Ramos (cell line): ENCODE results near the gene LILRA5.
"Not testable (repeated sequence)": the region's sequence is repeated elsewhere in the genome, so short reads cannot be mapped to it uniquely, and the experiment has no call there.

ENCODE experiments used
- in situ Hi-C: fragments of 300-500 bp; cut with MboI; formaldehyde crosslinking; loops from one replicate; pipeline ENCODE4 v1.14.3; 2022; ENCODE audit warnings: low sequenced_read_pairs; ENCODE audit not compliant: unreplicated experiment

LILRA5 gene

GRCh38 chr19:54335164-54335563 is 22.2 kb upstream of the LILRA5 start:
- in situ Hi-C loops, result no loop called here

GRCh38 chr19:54333586-54334298 is 20.8 kb upstream of the LILRA5 start:
- in situ Hi-C loops, result no loop called here

- in situ Hi-C loops, result no loop called here
These were observed 19.2 kb upstream of the LILRA5 start for GRCh38 chr19:54332149-54332548.

- in situ Hi-C loops, result no loop called here
These were observed 18.7 kb upstream of the LILRA5 start for GRCh38 chr19:54331626-54332025.

GRCh38 chr19:54329476-54330165 is 16.7 kb upstream of the LILRA5 start:
- in situ Hi-C loops, result no loop called here

- in situ Hi-C loops, result not testable (repeated sequence)
These were observed 15.8 kb upstream of the LILRA5 start for GRCh38 chr19:54328781-54329180.

- in situ Hi-C loops, result no loop called here
These were observed 12.7 kb upstream of the LILRA5 start for GRCh38 chr19:54325631-54326030.

GRCh38 chr19:54325194-54325621 is 12.2 kb upstream of the LILRA5 start:
- in situ Hi-C loops, result no loop called here

GRCh38 chr19:54324071-54324470 is 11.1 kb upstream of the LILRA5 start:
- in situ Hi-C loops, result no loop called here

GRCh38 chr19:54322934-54323333 is 10.0 kb upstream of the LILRA5 start:
- in situ Hi-C loops, result not testable (repeated sequence)

GRCh38 chr19:54322295-54322694 is 9.3 kb upstream of the LILRA5 start:
- in situ Hi-C loops, result not testable (repeated sequence)

GRCh38 chr19:54319892-54320670 is 7.1 kb upstream of the LILRA5 start:
- in situ Hi-C loops, result no loop called here

- in situ Hi-C loops, result no loop called here
These were observed 6.1 kb upstream of the LILRA5 start for GRCh38 chr19:54319049-54319448.

- in situ Hi-C loops, result no loop called here
These were observed 4.9 kb upstream of the LILRA5 start for GRCh38 chr19:54317965-54318240.

- in situ Hi-C loops, result no loop called here
These were observed 4.4 kb upstream of the LILRA5 start for GRCh38 chr19:54317108-54317964.

GRCh38 chr19:54316746-54317107 is 3.8 kb upstream of the LILRA5 start:
- in situ Hi-C loops, result no loop called here

GRCh38 chr19:54315956-54316355 is 3.0 kb upstream of the LILRA5 start:
- in situ Hi-C loops, result no loop called here

GRCh38 chr19:54312011-54312410 is 955 bp downstream of the LILRA5 start:
- in situ Hi-C loops, result no loop called here

- in situ Hi-C loops, result no loop called here
These were observed 1.5 kb downstream of the LILRA5 start for GRCh38 chr19:54311486-54311885.

GRCh38 chr19:54310543-54310942 is 2.4 kb downstream of the LILRA5 start:
- in situ Hi-C loops, result no loop called here
